Karpas-422 (cell line): ENCODE measurements around the gene CLEC1B. TPM values are rescaled to one million over a fixed set of nuclear protein-coding genes. Genes with fewer than 3 reads are reported as not detected.
"Not testable (repeated sequence)": the region's sequence is repeated elsewhere in the genome, so short reads cannot be mapped to it uniquely, and the experiment has no call there.

Experiments
- DNase-seq: peaks from one replicate; pipeline ENCODE4 v3.0.0-alpha.2; 2015
- H2AFZ ChIP-seq: fragments of 200-600 bp; sonication (generic); 2 replicates; pipeline ENCODE4 v1.6.1; 2014; ENCODE audit warnings: antibody characterized with exemption, low read length, mixed read lengths
- H3K27ac ChIP-seq: fragments of 200-600 bp; sonication (generic); 2 replicates; pipeline ENCODE4 v1.5.1; 2014; ENCODE audit warnings: mild to moderate bottlenecking, low read length, moderate library complexity
- H3K27me3 ChIP-seq: fragments of 200-600 bp; sonication (generic); 2 replicates; pipeline ENCODE4 v1.6.1; 2014; ENCODE audit warnings: low read length, mixed read lengths
- H3K36me3 ChIP-seq: fragments of 200-600 bp; sonication (generic); 2 replicates; pipeline ENCODE4 v1.6.1; 2014; ENCODE audit warnings: low read length, mixed read lengths; ENCODE audit not compliant: insufficient read depth
- H3K4me1 ChIP-seq: fragments of 200-600 bp; sonication (generic); 2 replicates; pipeline ENCODE4 v1.6.1; 2014; ENCODE audit warnings: mild to moderate bottlenecking, low read length, mixed read lengths
- H3K4me2 ChIP-seq: fragments of 200-600 bp; sonication (generic); 2 replicates; pipeline ENCODE4 v1.6.1; 2014; ENCODE audit warnings: low read length, low read depth, mild to moderate bottlenecking; ENCODE audit not compliant: poor library complexity, severe bottlenecking
- H3K4me3 ChIP-seq: fragments of 200-600 bp; sonication (generic); 2 replicates; pipeline ENCODE4 v1.5.1; 2014; ENCODE audit warnings: mild to moderate bottlenecking, antibody characterized with exemption, low read length, mixed read lengths
- H3K79me2 ChIP-seq: fragments of 200-600 bp; sonication (generic); 2 replicates; pipeline ENCODE4 v1.6.1; 2014; ENCODE audit warnings: mild to moderate bottlenecking, low read length, mixed read lengths
- H3K9ac ChIP-seq: fragments of 200-600 bp; sonication (generic); 2 replicates; pipeline ENCODE4 v1.6.0; 2014; ENCODE audit warnings: low read length
- H3K9me2 ChIP-seq: fragments of 200-600 bp; sonication (generic), shearing (Covaris generic); replicated peaks from 2 replicates; pipeline ENCODE4 v1.6.0; 2014; ENCODE audit warnings: mild to moderate bottlenecking, low read length, moderate library complexity; ENCODE audit not compliant: insufficient read depth
- H3K9me3 ChIP-seq: fragments of 300-700, 200-600 bp; sonication (generic); 2 replicates; pipeline ENCODE4 v1.6.1; 2014; ENCODE audit warnings: low read length, mixed read lengths
- H4K20me1 ChIP-seq: fragments of 200-600 bp; sonication (generic); 2 replicates; pipeline ENCODE4 v1.6.1; 2014; ENCODE audit warnings: mild to moderate bottlenecking, antibody characterized with exemption, low read length, low read depth; ENCODE audit not compliant: insufficient read depth
- total RNA-seq: library from RNA; depleted of rRNA; stranded (reverse); fragments of >200 nt; shearing (Covaris generic); gene quantifications from 2 replicates; pipeline ENCODE4 v1.2.3, GENCODE V29; 2014; ENCODE audit warnings: low replicate concordance

CLEC1B gene
- total RNA-seq, 1 experiment from 2014 or later = not detected

DNA sequence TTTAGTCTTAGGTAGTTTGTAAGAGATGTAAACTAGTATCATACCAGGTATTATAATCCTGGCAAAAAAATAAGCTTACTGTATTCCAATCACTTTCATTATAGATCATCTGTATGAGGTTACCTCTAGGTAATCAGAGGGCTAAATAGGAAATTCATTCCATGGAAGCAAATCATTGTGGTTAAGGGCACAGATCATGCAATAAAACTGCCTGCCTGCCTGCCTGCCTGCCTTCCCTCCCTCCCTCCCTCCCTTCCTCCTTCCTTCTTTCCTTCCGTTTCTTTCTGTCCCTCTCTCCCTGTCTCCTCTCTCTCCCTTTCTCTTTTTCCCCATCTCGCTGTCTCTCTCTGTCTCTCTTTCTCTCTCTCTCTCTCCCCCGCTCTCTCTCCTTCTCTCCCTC lies 28.4 kb upstream of the CLEC1B start:
- H4K20me1 ChIP-seq = no peaks in the 10 kb centered on the region
- no peaks in the 10 kb centered on the region for H3K36me3 ChIP-seq
- H2AFZ ChIP-seq = no peak overlapping the region
- H3K4me1 ChIP-seq = no peaks in the 10 kb centered on the region
- no peak overlapping the region for H3K4me3 ChIP-seq
- no peaks in the 10 kb centered on the region for H3K9me3 ChIP-seq
- H3K4me2 ChIP-seq = no peak overlapping the region
- H3K9ac ChIP-seq = no peak overlapping the region
- H3K27me3 ChIP-seq = no peaks in the 10 kb centered on the region
- no peaks in the 10 kb centered on the region for H3K79me2 ChIP-seq
- no peak overlapping the region for H3K27ac ChIP-seq
- no peak for DNase-seq
- H3K9me2 ChIP-seq = no peaks in the 10 kb centered on the region

DNA sequence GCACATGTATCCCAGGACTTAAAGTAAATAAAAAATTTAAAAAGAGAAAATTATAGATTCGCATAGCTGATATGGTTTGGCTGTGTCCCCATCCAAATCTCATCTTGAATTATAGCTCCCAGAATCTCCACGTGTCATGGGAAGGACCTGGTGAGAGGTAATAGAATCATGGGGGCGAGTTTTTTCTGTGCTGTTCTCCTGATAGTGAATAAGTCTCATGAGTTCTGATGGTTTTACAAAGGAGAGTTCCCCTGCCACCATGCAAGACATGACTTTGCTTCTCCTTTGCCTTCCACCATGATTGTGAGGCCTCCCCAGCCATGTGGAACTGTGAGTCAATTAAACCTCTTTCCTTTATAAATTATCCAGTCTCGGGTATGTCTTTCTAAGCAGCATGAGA lies 27.7 kb upstream of the CLEC1B start:
- not testable (repeated sequence) for H3K4me2 ChIP-seq, H3K9me3 ChIP-seq, DNase-seq, H3K4me3 ChIP-seq, H3K4me1 ChIP-seq, H3K36me3 ChIP-seq, H2AFZ ChIP-seq, H3K9ac ChIP-seq, H4K20me1 ChIP-seq, H3K27ac ChIP-seq, H3K9me2 ChIP-seq, H3K79me2 ChIP-seq, H3K27me3 ChIP-seq

DNA sequence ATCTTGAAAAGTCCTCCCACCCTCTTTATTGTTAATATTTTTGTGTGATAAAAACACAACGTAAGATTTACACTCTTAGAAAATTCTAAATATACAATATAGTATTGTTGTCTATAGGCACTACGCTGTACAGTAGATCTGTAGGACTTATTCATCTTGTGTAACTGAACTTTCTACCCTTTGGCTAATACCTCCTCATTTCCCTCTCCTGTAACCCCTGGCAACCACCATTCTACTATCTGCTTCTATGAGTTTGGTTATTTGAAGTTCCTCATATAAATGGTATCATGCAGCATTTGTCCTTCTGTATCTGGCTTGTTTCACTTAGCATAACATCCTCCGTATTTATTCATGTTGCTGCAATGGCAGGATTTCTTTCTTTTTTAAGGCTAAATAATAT lies 26.3 kb upstream of the CLEC1B start:
- H2AFZ ChIP-seq = no peak overlapping the region
- H3K79me2 ChIP-seq = no peaks in the 10 kb centered on the region
- no peak overlapping the region for H3K27ac ChIP-seq
- H3K4me2 ChIP-seq = no peak overlapping the region
- H4K20me1 ChIP-seq = no peaks in the 10 kb centered on the region
- H3K4me3 ChIP-seq = no peak overlapping the region
- DNase-seq = no peak
- no peaks in the 10 kb centered on the region for H3K4me1 ChIP-seq
- H3K9ac ChIP-seq = no peak overlapping the region
- H3K9me3 ChIP-seq = no peaks in the 10 kb centered on the region
- no peaks in the 10 kb centered on the region for H3K36me3 ChIP-seq
- no peaks in the 10 kb centered on the region for H3K27me3 ChIP-seq
- no peaks in the 10 kb centered on the region for H3K9me2 ChIP-seq

DNA sequence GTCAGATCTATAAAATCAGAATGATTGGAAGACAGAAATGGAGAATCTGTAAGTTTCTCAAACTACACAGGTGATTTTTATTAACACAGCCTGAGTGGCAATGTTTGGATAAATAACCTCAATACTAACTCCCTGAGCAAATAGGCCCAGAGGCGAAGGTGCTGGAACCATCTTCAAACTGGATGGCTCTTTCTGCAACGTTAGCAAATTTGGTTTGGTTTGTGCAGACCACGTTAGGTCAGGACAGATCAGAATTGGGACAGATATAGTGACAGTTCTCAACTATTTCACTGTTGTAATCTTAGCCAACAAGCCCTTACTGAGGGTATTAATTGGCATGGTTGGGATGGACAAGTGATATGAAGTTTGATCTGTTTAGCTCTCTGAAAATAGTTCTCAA lies 22.4 kb upstream of the CLEC1B start:
- H3K27ac ChIP-seq = no peak overlapping the region
- DNase-seq = no peak
- no peak overlapping the region for H3K4me2 ChIP-seq
- no peaks in the 10 kb centered on the region for H3K9me2 ChIP-seq
- H4K20me1 ChIP-seq = no peaks in the 10 kb centered on the region
- no peak overlapping the region for H2AFZ ChIP-seq
- H3K4me3 ChIP-seq = no peak overlapping the region
- no peaks in the 10 kb centered on the region for H3K36me3 ChIP-seq
- no peaks in the 10 kb centered on the region for H3K9me3 ChIP-seq
- H3K9ac ChIP-seq = no peak overlapping the region
- H3K27me3 ChIP-seq = no peaks in the 10 kb centered on the region
- H3K4me1 ChIP-seq = no peaks in the 10 kb centered on the region
- H3K79me2 ChIP-seq = no peaks in the 10 kb centered on the region

DNA sequence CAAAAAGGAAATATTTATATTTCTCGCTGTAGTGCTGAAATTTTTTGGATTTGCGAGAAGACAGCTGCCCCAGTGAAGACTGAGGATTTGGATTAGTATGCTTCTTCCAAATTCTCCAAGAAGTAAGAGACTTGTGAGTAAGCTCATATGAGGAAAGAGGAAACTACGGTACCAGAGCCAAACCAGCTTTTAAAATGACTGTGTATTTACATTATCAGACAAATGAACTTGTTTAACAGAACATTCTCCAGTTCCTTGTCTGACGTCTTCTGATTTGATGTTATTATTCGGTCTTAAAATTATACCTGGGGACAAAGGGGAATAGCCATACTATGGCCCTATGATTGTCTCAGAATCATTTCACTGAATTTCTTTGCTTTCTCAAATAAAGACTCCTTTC lies 19.5 kb upstream of the CLEC1B start:
- DNase-seq = no peak
- Histone ChIP-seq H3K79me2 (no peaks in the 10 kb centered on the region), H4K20me1 (no peaks in the 10 kb centered on the region), H3K27ac (no peak overlapping the region), H3K4me2 (no peak overlapping the region), H3K9me2 (no peaks in the 10 kb centered on the region), H3K27me3 (no peaks in the 10 kb centered on the region), H2AFZ (no peak overlapping the region), H3K9ac (no peak overlapping the region), H3K4me1 (no peaks in the 10 kb centered on the region), H3K36me3 (no peaks in the 10 kb centered on the region), H3K9me3 (no peaks in the 10 kb centered on the region), H3K4me3 (no peak overlapping the region)

DNA sequence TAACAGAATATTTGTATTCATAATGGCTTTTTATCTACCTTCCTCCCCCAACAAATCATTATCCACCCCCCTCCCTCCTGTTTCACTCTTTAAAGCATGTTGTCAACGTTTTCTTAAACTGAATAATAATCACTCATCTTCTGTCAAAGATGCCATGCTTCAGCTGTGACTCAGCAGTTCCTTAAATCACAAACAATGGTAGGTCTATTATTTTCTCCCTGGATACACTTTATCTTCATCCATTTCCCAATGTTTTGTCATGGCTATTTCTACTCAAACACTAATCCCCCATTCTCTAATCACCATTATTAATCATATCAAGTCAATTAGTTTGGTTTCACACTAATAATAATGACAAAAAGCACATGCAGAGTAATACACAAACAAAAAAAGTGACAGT lies 18.0 kb upstream of the CLEC1B start:
- no peak overlapping the region for H3K4me2 ChIP-seq
- no peak overlapping the region for H2AFZ ChIP-seq
- no peaks in the 10 kb centered on the region for H3K9me2 ChIP-seq
- H3K4me1 ChIP-seq = no peaks in the 10 kb centered on the region
- DNase-seq = no peak
- no peaks in the 10 kb centered on the region for H3K79me2 ChIP-seq
- no peaks in the 10 kb centered on the region for H3K27me3 ChIP-seq
- no peak overlapping the region for H3K9ac ChIP-seq
- H3K9me3 ChIP-seq = no peaks in the 10 kb centered on the region
- H3K27ac ChIP-seq = no peak overlapping the region
- H3K4me3 ChIP-seq = no peak overlapping the region
- H3K36me3 ChIP-seq = no peaks in the 10 kb centered on the region
- no peaks in the 10 kb centered on the region for H4K20me1 ChIP-seq

DNA sequence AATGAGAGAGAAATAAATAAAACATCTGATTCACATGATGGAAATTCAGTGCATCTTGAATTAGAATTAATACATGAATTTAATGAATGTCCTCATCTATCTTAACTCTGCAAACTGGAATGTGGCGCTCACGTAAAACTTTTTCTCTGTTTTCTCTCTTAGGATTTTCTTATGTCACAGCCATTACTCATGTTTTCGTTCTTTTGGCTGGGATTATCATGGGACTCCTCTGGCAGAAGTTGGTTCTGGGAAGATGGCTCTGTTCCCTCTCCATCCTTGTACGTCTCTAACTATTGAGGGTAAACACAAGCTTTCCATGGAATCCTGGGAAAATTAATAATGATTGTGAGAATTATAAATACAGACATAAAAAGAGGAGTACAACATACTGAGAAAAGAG lies 16.5 kb upstream of the CLEC1B start:
- no peak for DNase-seq
- Histone ChIP-seq H3K4me2 (no peak overlapping the region), H3K36me3 (no peaks in the 10 kb centered on the region), H4K20me1 (no peaks in the 10 kb centered on the region), H3K4me3 (no peak overlapping the region), H3K9me2 (no peaks in the 10 kb centered on the region), H3K27ac (no peak overlapping the region), H2AFZ (no peak overlapping the region), H3K9ac (no peak overlapping the region), H3K4me1 (no peaks in the 10 kb centered on the region), H3K79me2 (no peaks in the 10 kb centered on the region), H3K9me3 (no peaks in the 10 kb centered on the region), H3K27me3 (no peaks in the 10 kb centered on the region)

DNA sequence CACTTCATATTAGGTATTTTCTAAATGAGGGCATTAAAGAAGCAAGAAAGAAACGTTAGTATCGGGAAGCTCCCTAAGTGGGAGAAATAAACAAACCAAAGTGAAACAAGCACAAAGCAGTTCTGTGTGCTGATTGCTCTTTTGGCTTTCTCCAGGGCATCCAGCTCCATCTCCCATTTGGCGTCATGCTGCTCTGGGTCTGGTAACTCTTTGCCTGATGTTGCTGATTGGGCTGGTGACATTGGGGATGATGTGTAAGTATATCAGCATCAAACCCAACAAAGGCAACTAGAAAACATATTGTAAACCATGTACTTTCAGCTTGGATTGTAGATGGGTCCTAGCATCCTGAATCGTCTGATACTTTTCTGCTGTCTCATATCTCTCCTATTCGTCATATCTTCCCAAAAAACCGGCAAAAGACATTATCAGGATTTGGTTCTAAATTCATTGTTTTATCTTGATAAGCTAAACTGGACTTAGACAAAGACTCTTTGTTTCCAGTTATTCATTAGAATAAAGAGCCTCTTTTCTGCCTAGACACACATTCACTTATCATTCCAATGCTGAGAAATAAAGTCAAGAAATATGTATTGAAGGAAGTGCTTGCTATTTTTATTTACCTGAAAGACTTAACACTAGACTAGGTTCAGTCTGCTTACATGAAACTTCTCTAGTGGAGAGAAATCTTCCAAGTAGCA lies 13.9 kb upstream of the CLEC1B start:
- H3K27me3 ChIP-seq = no peaks in the 10 kb centered on the region
- H3K9ac ChIP-seq = no peak overlapping the region
- H3K9me3 ChIP-seq = no peaks in the 10 kb centered on the region
- H3K79me2 ChIP-seq = no peaks in the 10 kb centered on the region
- H3K27ac ChIP-seq = no peak overlapping the region
- H3K4me2 ChIP-seq = no peak overlapping the region
- H3K4me3 ChIP-seq = no peak overlapping the region
- no peaks in the 10 kb centered on the region for H4K20me1 ChIP-seq
- H3K9me2 ChIP-seq = no peaks in the 10 kb centered on the region
- H2AFZ ChIP-seq = no peak overlapping the region
- no peaks in the 10 kb centered on the region for H3K36me3 ChIP-seq
- H3K4me1 ChIP-seq = no peaks in the 10 kb centered on the region
- DNase-seq = no peak
